NCI-H524 (cell line): ENCODE data around the gene C4orf51.

Experiments
- DNase-seq, 2 experiments: peaks; one replicate each; lab custom pipeline; 2025; lab: John Stamatoyannopoulos, UW

Gene C4orf51

DNA sequence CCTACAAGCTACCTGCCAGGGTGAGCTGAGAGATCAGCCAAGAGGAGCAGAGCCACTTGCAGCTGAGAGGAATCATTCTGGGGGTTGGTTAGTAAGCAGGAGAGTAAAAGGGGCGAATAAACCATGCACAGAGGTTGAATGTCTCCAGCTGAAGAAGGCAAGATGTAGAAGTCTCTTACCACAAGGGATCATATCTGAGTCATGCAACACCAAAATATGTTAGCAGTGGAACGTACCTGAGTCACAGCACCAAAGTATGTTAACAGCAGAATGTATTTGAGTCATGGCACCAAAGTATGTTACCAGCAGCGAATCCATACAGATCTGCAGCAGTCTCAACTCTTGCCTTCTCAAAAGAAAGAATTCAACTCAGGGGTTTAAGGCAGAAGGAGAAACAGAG lies 29.9 kb downstream of the C4orf51 start:
- no peak for DNase-seq

DNA sequence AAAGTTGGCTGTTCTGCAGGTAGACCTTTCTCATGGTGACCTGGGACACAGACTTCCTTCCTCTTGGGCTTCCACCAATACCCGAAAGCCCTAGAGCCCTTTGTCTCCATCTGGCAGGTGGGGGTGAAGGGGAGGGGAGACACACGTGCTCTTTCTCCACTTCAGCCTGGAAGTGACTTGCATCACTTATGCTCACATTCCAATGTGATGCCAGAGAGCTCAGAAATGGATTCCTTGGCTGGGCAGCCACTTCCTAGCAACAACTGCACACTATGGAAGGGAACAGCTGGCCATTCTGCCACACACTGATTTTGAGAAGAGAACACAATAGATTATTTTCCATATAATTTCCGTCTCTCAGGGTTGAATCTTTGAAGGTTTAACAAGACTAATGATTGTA lies 36.3 kb downstream of the C4orf51 start:
- DNase-seq = peak; percentile 28 to 73

DNA sequence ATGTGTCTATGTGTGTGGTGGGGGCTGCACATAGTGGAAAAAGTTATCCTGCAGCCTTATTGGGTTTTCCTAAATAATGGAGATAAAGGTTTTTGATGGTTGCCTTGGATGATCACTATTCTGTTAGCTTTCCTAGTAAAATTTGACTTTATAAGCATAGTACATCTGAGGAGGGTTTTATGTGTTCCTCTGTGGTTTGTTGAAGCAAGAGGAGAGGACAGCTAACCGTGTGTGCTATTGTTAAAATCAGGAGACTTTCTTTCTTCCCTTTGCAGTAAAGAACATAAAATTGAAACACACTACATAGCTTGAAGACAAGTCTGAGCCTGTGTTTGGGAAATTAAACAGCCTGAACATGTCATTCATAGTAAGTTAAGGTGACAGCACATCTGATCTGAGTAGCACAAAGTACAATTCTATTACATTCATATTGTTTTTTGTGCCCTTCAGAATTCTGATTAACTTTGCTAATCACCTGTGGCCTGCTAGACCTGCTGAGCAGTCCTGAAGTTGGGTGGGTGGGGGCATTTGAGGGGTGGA lies 36.8 kb downstream of the C4orf51 start:
- no peak for DNase-seq

DNA sequence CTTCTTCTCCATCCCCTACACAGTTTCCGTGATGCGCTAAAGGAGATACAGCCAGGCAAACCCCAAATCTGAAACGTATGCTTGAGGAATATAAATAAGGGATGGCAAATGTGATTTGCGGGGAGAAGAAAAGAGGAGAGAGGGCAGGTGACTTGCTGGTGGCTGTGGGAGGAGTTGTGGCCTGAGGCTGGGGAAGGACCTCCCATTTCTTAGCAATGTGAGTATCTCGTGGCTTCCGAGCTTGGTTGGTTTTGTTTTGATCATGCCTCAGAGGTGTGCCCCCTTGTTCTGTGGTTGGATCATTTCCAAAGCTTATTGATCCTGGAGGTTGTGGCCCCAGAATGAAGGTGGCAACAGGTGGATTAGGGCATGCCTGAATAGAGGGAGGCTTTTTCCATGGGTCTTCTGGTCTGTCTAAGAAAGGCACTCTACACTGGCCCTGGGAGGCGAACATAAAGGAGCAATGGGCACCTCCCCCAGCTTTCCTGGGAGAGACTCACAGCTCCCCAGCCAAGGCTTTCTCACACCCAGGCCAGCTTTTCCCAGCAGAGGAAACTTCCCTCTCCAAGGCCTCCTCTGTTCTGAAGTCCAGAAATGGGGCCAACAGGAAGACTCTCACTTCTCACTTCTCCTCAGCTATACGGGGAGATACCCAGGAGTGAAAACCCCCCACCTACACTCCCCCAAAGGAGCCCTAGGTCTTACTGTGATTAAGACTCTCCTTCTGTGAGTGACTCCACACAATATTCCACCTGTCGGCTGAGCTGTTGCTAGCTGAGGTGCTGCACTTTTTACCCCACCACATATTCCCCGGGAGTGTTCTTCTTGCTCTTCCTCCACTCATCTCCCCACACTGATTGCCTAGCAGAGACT lies 40.0 kb downstream of the C4orf51 start:
- no peak for DNase-seq

DNA sequence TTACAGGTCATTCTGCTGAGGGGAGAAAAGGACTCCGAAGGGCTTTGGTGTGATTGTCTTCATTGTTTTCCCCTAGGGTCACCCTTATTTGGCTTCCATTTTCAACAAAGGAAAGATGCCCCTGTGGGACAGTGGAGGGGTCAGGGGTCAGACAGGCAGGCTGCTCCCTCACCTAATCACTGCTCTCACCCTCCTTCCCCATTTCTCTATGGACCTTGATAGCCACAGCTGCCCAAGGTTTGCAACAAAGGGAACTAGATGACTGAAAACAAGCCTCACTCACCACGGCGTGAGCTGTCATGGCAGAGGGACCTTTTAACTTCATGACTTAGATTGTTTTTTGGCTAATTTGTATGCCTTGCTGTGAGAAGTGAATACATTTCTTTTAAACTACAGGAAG lies 40.7 kb downstream of the C4orf51 start:
- DNase-seq = no peak

DNA sequence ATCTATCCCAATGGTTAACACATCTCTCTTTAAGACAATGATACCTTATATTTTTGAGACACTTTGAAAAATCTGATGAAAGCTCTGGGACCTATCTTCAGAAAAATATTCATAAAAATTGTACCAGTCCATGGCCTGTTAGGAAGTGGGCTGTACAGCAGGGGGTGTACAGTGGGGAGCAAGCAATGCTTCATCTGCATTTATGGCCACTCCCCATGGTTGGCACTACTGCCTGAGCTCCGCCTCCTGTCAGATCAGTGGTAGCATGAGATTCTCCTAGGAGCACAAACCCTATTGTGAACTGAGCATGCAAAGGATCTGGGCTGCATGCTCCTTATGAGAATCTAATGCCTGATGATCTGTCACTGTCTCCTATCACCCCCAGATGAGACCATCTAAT lies 42.6 kb downstream of the C4orf51 start:
- DNase-seq = no peak

DNA sequence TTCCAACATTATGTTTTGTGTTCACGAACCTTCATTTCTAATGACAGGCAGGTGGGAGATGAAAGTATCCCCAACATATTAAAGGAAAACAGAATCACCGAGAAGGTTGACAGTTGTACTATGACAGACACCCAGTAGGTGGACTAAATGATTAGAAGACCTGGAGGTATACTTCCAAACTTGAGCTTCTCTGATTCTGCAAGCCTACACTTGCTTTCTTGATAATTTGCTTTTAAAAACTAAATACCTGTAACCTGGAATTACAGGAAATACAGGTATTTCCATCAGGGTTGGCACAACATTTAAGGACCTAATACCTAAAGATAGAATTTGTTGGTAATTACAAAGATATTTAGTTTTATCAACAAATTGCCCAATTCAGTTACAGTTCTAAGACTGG lies 43.4 kb downstream of the C4orf51 start:
- no peak for DNase-seq

DNA sequence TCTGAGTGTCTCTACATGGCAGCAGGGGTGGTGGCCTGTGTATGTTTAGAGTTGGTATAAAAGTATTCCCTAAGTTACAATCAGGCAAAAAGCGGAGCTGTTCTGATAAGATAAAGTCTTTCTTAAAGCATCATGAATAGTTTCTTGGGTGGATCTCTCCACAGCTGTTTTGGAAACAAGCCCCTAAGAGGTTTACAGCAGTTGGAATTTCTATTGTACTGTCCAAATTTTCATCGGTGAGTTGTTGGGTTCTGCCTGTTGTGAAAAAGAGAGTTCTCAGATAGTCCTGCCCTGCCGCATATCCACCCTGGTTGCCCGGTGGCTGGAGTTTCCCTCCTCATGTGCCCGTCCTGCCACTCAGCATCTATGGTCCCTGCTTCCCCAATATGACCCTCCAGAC lies 50.1 kb downstream of the C4orf51 start:
- no peak for DNase-seq

DNA sequence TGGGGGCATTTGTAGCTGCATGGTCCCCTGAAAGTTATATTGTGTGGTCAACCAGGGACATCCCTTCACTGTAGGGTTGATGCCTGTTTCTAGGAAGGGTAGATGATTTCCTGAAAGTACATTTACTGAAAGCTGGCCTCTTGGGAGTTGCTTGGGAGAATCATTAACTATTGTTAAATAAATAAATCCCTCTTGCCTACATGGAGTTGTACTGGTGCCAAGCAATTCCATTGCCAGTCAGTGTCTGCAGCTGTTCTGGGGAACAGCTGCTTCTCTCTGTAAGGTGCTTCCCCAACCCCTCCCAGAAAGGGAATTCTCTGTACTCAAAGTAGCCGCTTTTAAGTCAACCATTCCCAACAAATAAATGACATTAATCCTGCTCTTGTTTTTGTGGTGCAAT lies 51.1 kb downstream of the C4orf51 start:
- DNase-seq = peak; percentile 39 to 63

DNA sequence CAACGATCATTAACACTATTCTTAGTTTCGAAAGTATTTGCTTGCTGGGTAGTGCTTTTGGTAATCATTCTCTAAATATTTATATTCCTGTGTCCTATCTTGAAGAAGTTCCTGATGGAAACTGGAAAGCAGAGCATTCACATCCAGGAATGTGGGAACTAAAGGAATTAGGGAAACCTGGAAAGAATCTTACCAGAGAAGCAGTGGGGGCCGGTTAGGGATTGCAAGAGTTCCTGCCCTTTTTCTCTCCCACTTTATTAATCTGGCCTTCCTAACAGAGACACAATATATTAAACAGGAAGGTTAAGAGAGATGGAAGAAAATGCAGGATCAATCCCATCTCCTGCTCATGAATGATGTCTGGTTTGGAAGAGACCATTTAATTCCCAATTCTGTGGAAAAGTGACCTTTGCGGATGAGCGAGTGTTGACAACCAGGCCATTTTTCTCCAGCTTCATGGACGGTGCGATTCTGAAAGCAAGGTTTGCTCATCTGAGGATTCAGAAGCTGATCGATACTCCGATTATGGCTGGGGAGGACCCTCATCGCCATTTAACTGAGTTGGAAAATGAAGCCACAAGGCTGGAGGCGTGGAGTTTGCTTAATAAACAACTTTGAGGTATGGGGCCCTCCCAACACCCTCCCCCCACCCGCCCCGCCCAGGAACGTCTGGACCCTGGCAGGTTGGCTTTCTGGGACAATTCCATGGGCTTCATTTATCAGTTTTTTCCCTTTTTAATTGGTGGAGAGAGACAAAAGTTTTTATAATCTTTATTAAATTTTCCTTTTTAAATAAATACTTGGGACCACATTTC lies 52.3 kb downstream of the C4orf51 start:
- no peak for DNase-seq

DNA sequence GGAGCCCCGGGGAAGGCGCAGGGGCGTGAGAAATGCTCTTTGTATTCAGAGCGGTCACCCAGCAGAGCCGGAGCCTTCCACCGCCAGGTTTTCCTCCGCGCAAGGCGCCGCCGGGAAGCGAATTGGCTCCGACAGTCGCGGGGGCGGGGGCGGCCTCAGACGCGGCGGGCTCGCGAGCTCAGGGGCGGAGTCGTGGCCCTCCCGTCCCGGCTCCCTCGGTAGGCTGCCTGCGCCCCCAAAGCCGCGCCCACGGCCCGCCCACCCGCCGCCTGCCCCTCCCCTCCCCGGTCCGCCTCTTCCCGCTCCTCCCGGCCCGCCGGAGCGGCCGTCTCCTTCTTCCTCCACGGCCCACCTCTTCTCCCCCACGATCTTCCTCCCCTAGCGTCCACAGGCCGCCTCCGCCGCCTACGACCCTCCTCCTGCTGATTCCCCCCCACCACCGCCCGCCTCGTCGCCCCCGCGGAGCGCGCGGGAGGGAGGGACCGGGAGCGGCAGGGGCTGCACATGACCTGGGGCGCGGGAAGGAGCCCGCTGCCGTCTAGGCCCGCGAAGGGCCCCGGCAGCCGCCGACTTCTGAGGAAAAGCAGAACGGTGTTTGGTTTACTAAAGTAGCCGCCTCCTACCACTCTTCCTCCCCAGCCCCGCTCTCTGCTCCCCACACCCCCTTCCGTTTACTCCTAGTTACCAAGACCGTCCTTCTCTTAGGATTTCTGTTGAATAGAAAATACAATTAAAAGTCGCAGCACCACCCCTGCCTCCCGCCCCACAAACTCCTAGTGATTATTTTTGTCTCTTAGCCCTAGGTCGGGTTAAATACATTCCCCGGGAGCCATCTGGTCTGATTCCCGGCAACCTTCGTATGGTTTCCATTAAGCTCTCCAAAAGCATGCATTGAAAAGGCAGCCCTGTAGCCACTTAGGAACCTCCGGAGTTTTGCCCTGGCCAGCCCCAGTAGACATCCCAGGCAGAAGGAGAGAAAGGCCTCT lies 53.2 kb downstream of the C4orf51 start:
- DNase-seq = peak; percentile 65 to 66

DNA sequence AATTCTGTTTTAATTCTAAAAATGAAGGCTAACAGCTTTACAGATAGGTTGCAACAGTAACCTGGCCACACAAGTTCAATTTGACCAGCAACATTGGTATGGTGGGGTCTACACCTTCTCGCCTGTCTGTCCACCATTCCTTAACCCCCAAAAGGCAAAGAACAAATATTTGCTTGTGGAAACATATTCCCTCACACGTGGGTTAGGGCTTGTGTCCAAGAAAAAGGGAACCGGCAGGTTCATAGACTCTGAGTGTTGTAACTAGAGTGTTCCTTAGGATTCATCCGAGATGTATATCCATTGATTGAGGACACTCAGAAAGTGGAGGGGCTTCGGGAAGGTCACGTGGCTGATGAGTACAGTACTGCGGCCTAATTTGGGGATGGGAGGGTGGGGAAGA lies 54.1 kb downstream of the C4orf51 start:
- no peak for DNase-seq

DNA sequence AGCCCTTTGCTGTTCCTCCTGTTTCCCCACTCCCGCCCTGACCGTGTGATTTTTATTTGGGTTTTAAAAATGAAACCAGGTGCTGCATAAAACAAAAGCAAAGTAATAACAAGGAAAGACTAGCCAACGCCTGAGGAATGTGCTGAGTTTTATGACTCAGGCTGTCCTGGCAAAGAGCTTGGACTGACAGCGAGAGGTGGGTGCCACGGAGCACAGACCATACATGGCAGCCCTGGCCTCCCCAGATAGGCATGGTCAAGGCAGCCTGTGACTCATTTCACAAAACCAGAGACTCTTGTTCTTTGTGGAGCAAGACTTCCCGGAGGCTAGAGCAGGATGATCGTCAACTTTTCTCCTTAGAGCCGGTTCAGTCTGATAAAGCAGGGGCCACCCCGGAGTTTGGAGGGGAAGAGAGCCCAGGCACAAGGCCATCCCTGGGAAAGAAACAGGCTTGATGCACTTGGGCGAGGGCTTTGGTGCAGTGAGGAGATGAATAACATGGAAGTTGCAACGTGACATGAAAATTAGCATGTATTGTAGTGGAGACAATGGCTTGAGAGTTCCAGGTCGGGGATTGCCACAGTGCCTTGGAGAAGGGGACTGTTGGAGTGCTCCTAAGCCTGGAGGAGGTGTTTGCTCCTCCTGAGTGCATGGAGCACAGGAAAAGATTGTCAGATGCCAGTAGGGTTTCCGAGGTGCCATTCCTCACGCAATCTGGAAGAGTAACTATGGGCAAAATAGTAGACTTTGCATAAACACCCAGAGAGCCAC lies 54.8 kb downstream of the C4orf51 start:
- no peak for DNase-seq

DNA sequence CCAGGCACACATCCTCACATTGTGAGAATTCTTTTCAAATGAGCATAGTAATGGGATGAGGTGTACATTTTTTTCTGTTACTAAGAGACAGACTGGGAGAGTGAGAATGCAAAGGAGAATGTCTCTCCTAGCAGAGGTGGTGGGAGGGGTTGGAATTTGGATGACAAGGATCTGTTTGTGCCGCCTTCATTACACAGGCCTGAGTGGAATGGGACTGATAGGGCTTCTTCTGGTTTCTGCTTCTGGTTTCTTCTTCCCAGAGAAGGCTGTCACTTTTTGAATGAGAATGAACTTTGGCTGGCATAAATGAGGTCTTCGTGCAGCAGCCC lies 55.4 kb downstream of the C4orf51 start:
- no peak for DNase-seq

DNA sequence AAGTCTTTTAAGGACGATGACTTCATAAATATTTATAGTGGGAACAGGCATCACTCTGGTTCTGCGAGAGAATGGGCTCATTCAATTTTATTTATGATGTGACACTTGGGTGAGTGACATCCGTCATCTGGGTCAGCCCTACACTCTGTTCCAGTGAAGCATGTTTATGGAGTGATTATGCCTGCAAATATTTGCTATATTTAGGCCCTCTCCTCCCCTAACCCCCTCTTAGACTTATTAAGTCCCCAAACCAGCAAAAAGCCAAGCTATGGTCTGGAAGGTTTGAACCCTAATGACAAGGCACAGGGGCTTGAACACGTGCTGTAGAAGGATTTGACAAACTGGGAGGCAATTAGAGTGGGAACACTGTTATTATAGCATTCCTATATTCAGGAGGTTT lies 55.9 kb downstream of the C4orf51 start:
- no peak for DNase-seq

DNA sequence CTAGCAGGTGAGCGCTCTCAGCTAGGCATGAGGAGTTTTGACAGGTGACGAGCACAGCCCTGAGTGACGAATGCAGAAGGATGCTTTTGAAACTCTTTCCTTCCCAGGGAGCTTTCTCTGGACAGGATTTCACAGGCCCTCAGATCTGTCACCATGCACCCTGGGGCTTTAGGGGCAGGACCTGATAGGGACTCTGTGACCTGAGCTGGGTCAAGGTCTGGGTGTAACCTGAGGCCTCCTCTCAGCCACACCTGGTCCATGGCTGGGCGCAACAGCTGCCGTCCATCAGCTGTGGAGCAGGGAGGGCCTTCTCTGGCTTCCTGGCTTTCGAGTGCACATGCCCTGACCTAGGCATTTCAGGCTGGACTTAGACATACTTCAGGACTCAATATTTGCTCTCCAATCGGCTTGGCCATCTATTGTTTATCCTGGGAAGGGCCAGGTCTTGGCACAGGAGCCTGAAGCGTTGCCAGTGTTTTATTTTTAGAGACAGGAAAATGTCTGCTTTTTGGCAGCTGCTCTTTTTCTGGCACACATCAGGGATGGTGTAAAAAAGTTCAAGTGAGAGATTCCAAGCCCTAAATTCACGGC lies 56.4 kb downstream of the C4orf51 start:
- DNase-seq = no peak

DNA sequence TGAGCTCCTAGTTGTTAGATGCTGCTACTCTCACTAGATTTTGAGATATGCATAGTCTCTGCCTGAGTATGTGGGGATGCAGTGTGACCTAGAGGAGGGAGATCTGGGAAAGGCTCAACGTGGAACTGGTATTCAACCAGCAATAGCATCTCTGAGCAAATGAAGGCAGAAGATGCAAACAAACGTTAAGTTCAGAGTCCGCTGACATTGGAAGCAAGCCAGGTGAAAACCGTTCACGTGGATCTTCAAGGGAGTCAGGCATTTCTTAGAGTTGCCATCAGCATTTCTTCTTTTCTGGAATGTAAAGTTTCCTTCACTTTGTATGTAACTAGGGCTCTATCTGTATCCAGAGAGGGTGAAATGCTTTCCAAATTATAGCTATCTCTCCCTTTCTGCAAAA lies 59.9 kb downstream of the C4orf51 start:
- DNase-seq = peak; percentile 2 to 12

DNA sequence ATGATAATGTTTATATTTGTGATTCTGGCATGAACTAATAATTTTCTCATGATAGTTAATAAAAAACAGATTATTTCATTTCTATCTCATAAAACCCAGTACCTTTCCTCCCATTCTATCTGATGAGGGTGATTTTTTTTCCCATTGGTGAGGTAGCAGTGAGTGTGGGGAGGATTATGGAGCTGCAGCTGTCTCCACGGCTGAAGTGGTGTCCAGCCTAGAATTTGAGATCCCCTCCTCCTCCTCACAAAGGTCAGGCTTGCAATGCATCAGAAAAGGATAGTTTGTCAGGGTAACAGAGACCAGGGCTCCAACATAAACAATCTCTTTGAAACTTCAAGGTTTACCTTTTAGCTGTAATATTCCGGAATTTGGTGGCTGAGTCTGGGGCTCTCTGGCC lies 60.9 kb downstream of the C4orf51 start:
- DNase-seq = peak; percentile 75 to 80

DNA sequence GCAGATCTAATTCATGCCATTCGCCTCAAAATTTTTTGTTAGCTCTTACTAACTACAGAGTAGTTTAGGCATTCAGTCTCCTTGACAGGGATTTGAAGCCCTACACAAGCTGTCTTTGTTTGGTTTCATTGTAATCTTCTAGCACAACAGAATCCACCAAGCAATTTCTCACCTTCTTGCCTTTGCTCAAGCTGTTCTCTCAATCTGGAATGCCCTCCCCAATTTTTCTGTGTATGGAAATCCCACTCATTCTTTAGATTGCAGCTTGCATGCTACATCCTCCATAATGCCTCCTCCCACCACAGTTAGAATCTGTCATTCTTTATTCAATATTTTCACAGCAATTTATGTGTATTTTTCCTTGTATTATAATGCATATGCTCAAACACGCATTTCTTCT lies 63.7 kb downstream of the C4orf51 start:
- peak; percentile 74 to 84 for DNase-seq

DNA sequence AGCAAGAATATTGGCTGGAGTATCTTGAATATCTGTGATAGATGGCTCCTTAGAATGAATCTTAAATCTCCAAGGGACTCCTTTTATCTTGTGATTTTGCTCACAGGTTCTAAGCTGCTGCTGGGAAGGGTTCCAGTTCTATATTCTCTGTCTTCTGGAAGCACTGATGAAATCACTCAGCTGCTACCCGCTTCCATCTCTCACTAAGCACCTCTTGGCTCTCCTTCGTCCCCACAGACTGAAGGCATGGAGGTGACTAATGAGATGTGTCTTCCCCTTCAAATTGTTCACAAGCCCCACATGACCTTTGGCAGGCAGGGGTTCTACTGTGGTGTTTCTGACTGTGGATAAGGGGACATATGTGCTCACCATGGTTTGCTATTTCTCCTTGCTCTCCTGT lies 75.9 kb downstream of the C4orf51 start:
- DNase-seq = no peak

DNA sequence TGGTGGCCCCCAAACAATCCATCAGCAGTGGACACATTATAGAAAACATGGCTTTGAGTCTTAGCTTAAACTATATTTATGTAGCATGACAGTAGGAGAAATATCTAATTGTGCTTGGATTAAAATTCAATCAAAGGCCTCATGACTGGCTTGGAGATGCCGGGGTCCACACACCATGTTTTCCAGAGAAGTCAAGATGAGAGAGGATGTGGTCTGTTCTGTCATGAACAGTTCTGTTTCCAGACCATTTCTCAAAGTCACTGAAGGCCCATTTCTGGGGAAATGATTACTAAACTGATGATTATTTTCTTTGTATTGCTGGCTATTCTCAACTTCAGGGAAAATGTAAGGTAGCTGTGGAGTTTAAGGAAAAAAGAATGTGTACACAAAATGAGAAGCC lies 76.3 kb downstream of the C4orf51 start:
- DNase-seq = no peak
